Pancreas (tissue), 10 donors: ENCODE measurements around the gene THSD7B. TPM values are rescaled to one million over a fixed set of nuclear protein-coding genes. Genes with fewer than 3 reads are reported as not detected.

Experiments
- ATAC-seq, 4 donors: fragments of 200-7000 bp; cut with Tn5 transposase; one replicate each; pipeline versions ENCODE4 v1.8.0 to v1.9.1; 2020; ENCODE audit warnings: mild to moderate bottlenecking in 4 of 4, moderate library complexity in 4 of 4
- DNase-seq, 6 donors: peaks; one replicate each; pipeline ENCODE4 v3.0.0-alpha.2; 2020
- FAIRE-seq: peaks from 2 replicates; lab custom pipeline; 2012; peaks lifted over from hg19 to GRCh38; lab: Jason Lieb, UNC
- H3K27ac ChIP-seq, 4 donors: fragments of 200-600 bp; sonication (generic); 1 replicate in 3 of 4; 2 replicates in 1 of 4; pipeline versions ENCODE4 v1.5.0 to v1.8.0; 2020
- H3K27me3 ChIP-seq, 4 donors: fragments of 200-600 bp; one replicate each; pipeline ENCODE4 v1.8.0; 2021
- H3K36me3 ChIP-seq, 3 donors: fragments of 200-600 bp; sonication (generic) in 1 of 3; one replicate each; pipeline versions ENCODE4 v1.5.0 to v1.8.0; 2020 to 2021
- H3K4me1 ChIP-seq, 3 donors: fragments of 200-600 bp; one replicate each; pipeline ENCODE4 v1.8.0; 2021
- H3K4me3 ChIP-seq, 4 donors: fragments of 200-600 bp; sonication (generic) in 2 of 4; one replicate each; pipeline versions ENCODE4 v1.5.0 to v1.8.0; 2020 to 2021
- H3K9me3 ChIP-seq, 4 donors: fragments of 200-600 bp; one replicate each; pipeline ENCODE4 v1.8.0; 2021
- CTCF ChIP-seq, 4 donors: fragments of 200-600 bp; sonication (generic) in 3 of 4; IDR thresholded peaks; one replicate each; pipeline versions ENCODE4 v1.5.0 to v1.8.0; 2021; ENCODE audit warnings: antibody characterized with exemption in 4 of 4
- WGBS, 2 donors: extraction: QIAGEN DNeasy Blood & Tissue Kit; methylation state at CpG; one replicate each; pipeline ENCODE4 v1.1.7; 2013; 5-methylcytosine and 5-hydroxymethylcytosine counted together
- intact Hi-C, 3 donors: fragments of 100-400 bp; cut with DNase I; formaldehyde crosslinking; loops; one replicate each; pipeline versions ENCODE4 v1.11.1 to v1.14.2; 2022
- polyA plus RNA-seq, 2 donors: library from polyadenylated mRNA; stranded (reverse); fragments of 200-250 nt; gene quantifications; one replicate each; pipeline ENCODE4 v1.2.3, GENCODE V29; 2013
- total RNA-seq, 6 donors: library from RNA; stranded (reverse); fragmentation: NEBNext Ultra II Directional in 4 of 6; extraction: Animal tissue kit (Norgen Biotek cat#: 25700) in 4 of 6; gene quantifications; one replicate each; pipeline versions ENCODE4 v1.2.1 to v1.2.4, GENCODE V29; 2021 to 2023
- donor health status: healthy with polysubstance abuse.
- donor health status: DM: no; HTN: no; CAD: no; lungs with moderate emphysema.
- donor health status: DM: no; HTN: no; CAD: no.
- donor health status: control.
- donor health status: control.
- donor health status: Bipolar disorder and iron deficiency.
- donor health status: DM: yes; HTN: yes; CAD: no.
- donor health status: DM: no; HTN: no; CAD: no.
- donor health status: DM: no; HTN: no; CAD: no.
- donor health status: DM: yes; HTN: yes; CAD: no.

Gene THSD7B
- total and polyA plus RNA-seq, 8 donors = 0.02 to 0.18 (median 0.07) TPM; not detected in 4

DNA sequence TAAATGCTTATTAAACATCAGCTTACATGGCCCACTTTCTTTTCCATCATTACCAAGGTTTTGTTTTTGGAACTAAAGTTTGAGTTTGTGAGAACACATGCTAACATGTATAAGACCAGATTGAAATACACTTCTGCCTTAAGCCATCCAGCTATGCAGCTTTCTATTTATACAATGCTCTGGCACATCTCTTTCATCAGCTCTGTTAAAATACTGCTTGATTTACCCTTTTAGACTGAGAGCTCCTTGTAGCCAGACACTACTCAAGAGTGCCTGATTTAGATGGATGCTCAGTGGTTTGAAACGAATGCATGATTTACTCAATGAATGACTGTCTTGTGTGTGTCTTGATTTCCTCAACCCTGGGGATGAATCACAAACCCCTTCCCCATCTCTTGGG is 392.5 kb downstream of the THSD7B start:
- TF ChIP-seq CTCF (IDR thresholded peaks at IDR 0.05) = no peak
- Histone ChIP-seq H3K27ac (no peak overlapping the region), H3K36me3 (no peaks in the 10 kb centered on the region), H3K4me1 (no peaks in the 10 kb centered on the region), H3K4me3 (no peak overlapping the region), H3K27me3 (no peaks in the 10 kb centered on the region), H3K9me3 (no peaks in the 10 kb centered on the region)
- FAIRE-seq (no peak), ATAC-seq (no peak), DNase-seq (no peak)
- 47 to 63% methylated on average over 1 of the region's 1 CpG for WGBS, 2 donors
- intact Hi-C loops = no loop called here

DNA sequence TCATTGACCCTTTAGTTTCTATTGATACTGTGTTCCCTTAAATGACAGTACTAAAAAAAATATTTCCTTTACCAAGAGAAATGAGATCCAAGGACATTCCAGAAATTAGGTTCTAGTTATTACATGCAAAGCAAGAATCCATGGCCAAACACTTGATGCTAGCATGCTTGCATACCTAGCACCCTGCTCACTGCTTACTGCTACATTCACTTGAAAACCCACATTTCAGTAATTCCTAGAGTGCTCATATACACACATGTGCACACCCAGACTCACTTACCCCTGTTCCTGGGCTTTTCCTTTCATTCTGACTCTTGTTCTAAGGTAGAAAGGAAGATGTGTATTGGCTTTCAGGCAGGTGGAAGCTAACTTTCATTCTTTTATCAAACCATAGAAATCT is 395.9 kb downstream of the THSD7B start:
- Histone ChIP-seq H3K36me3 (no peaks in the 10 kb centered on the region), H3K4me3 (no peak overlapping the region), H3K4me1 (no peaks in the 10 kb centered on the region), H3K27ac (no peak overlapping the region), H3K27me3 (no peaks in the 10 kb centered on the region), H3K9me3 (no peaks in the 10 kb centered on the region)
- intact Hi-C loops = no loop called here
- DNase-seq (no peak), ATAC-seq (no peak), FAIRE-seq (no peak)
- TF ChIP-seq CTCF (IDR thresholded peaks at IDR 0.05) = no peak

DNA sequence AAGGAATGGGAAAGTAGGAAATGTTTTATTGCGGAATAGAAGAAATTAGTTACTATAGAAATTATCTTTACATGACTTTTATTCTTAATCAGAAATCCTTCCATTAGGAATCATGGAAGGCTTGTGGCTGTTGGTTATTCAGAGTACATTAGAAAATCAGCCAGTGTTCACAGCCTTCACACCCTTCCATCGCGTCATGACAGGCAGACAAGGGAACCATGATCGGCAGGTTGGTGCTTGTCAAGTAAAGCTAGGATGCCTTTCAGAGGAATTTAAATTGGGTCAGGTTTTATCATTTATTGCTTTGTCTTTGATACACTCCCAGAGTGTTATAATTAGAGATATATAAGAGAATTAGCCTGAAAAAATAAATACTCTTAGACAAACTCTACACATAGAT is 400.6 kb downstream of the THSD7B start:
- WGBS, 2 donors = 65 to 86% methylated on average over 4 of the region's 4 CpGs
- no peak for TF ChIP-seq CTCF (IDR thresholded peaks at IDR 0.05)
- no peaks in the 10 kb centered on the region for H3K9me3 ChIP-seq
- H3K27me3 ChIP-seq = no peaks in the 10 kb centered on the region
- H3K4me1 ChIP-seq = no peaks in the 10 kb centered on the region
- no peak overlapping the region for H3K4me3 ChIP-seq
- no peaks in the 10 kb centered on the region for H3K36me3 ChIP-seq
- no peak overlapping the region for H3K27ac ChIP-seq
- no peak for ATAC-seq
- intact Hi-C loops = no loop called here
- no peak for DNase-seq
- no peak for FAIRE-seq

GRCh38 chr2:137167651-137168050 is 402.3 kb downstream of the THSD7B start:
- Histone ChIP-seq H3K27me3 (no peaks in the 10 kb centered on the region), H3K4me1 (no peaks in the 10 kb centered on the region), H3K36me3 (no peaks in the 10 kb centered on the region), H3K27ac (no peak overlapping the region), H3K9me3 (no peaks in the 10 kb centered on the region), H3K4me3 (no peak overlapping the region)
- DNase-seq (no peak), FAIRE-seq (no peak), ATAC-seq (no peak)
- no peak for TF ChIP-seq CTCF (IDR thresholded peaks at IDR 0.05)
- 58 to 80% methylated on average over 3 of the region's 3 CpGs for WGBS, 2 donors
- intact Hi-C loops = no loop called here

- DNase-seq (no peak), ATAC-seq (no peak), FAIRE-seq (no peak)
- no peaks in the 10 kb centered on the region for H3K9me3 ChIP-seq
- H3K4me3 ChIP-seq = no peak overlapping the region
- WGBS, 2 donors = 54 to 71% methylated on average over 4 of the region's 4 CpGs
- H3K36me3 ChIP-seq = no peaks in the 10 kb centered on the region
- H3K27me3 ChIP-seq = no peaks in the 10 kb centered on the region
- intact Hi-C loops = no loop called here
- no peaks in the 10 kb centered on the region for H3K4me1 ChIP-seq
- H3K27ac ChIP-seq = no peak overlapping the region
- TF ChIP-seq CTCF (IDR thresholded peaks at IDR 0.05) = no peak
These were observed 403.2 kb downstream of the THSD7B start for GRCh38 chr2:137168552-137168951.
